PC-9 (cell line): Measurements from ENCODE around the gene UBE2B. TPM values are rescaled to one million over a fixed set of nuclear protein-coding genes. Genes with fewer than 3 reads are reported as not detected.
"Not testable (repeated sequence)": the region's sequence is repeated elsewhere in the genome, so short reads cannot be mapped to it uniquely, and the experiment has no call there.

Experiments used
- BruUV-seq: library from RNA; stranded (reverse); fragments of 400-500 nt; replicated peaks from 2 replicates; lab custom pipeline; 2021; lab: Mats Ljungman, UMichigan
- CTCF ChIA-PET: fragments of 300-600 bp; sonication (Branson Sonifier 250); formaldehyde crosslinking; loops from one replicate; lab custom pipeline; 2022; ENCODE audit warnings: antibody characterized with exemption; lab: Charles Lee
- POLR2A ChIA-PET: fragments of 300-600 bp; sonication (Branson Sonifier 250); formaldehyde crosslinking; loops from one replicate; lab custom pipeline; 2022; ENCODE audit warnings: antibody characterized with exemption; ENCODE audit not compliant: unreplicated experiment; lab: Charles Lee
- DNase-seq, 2 experiments: peaks; one replicate each; pipeline versions ENCODE4 v3.0.0 to v3.0.0-alpha.2; 2015 to 2022; ENCODE audit warnings: mixed read lengths in 1 of 2
- H2AFZ ChIP-seq: fragments of 200-600 bp; sonication (generic); 2 replicates; pipeline ENCODE4 v1.8.1; 2017; ENCODE audit warnings: antibody characterized with exemption
- H3F3A ChIP-seq: fragments of 200-600 bp; sonication (generic); 2 replicates; pipeline ENCODE4 v1.8.1; 2017; ENCODE audit warnings: antibody characterized with exemption, mild to moderate bottlenecking, low read depth; ENCODE audit not compliant: insufficient read depth
- H3K27ac ChIP-seq: fragments of 200-600 bp; sonication (generic); 2 replicates; pipeline ENCODE4 v1.6.1; 2016; ENCODE audit warnings: mixed run types
- H3K27me3 ChIP-seq: fragments of 200-600 bp; sonication (generic); 2 replicates; pipeline ENCODE4 v1.6.1; 2016; ENCODE audit warnings: low read depth, mixed run types; ENCODE audit not compliant: insufficient read depth
- H3K36me3 ChIP-seq: fragments of 200-600 bp; sonication (generic); 2 replicates; pipeline ENCODE4 v1.6.1; 2016; ENCODE audit warnings: low read depth, mixed run types
- H3K4me1 ChIP-seq: fragments of 200-600 bp; sonication (generic); replicated peaks from 2 replicates; pipeline ENCODE4 v1.6.1; 2016; ENCODE audit warnings: mixed run types; ENCODE audit not compliant: insufficient read depth
- H3K4me2 ChIP-seq: fragments of 200-600 bp; sonication (generic); 2 replicates; pipeline ENCODE4 v1.6.1; 2017; ENCODE audit warnings: mixed run types
- H3K4me3 ChIP-seq: fragments of 200-600 bp; sonication (generic); 2 replicates; pipeline ENCODE4 v1.6.1; 2016; ENCODE audit warnings: mixed run types
- H3K79me2 ChIP-seq: fragments of 200-600 bp; sonication (generic); 2 replicates; pipeline ENCODE4 v1.6.1; 2017; ENCODE audit warnings: low read depth, mixed run types
- H3K9me2 ChIP-seq: fragments of 200-600 bp; sonication (generic); 2 replicates; pipeline ENCODE4 v1.8.1; 2017; ENCODE audit warnings: mild to moderate bottlenecking; ENCODE audit not compliant: insufficient read depth
- H3K9me3 ChIP-seq: fragments of 200-600 bp; sonication (generic); 2 replicates; pipeline ENCODE4 v1.8.1; 2016; ENCODE audit warnings: low read depth; ENCODE audit not compliant: insufficient read depth
- H4K20me1 ChIP-seq: fragments of 200-600 bp; sonication (generic); 2 replicates; pipeline ENCODE4 v1.8.1; 2017; ENCODE audit not compliant: insufficient read depth
- CTCF ChIP-seq: fragments of 200-600 bp; sonication (generic); conservative IDR thresholded peaks from 2 replicates; pipeline ENCODE4 v1.6.1; 2017; ENCODE audit warnings: mixed run types, antibody characterized with exemption, mild to moderate bottlenecking, moderate library complexity
- EZH2 ChIP-seq: fragments of 200-600 bp; sonication (generic); IDR thresholded peaks from 2 replicates; pipeline ENCODE4 v1.8.0; 2017; ENCODE audit warnings: antibody characterized with exemption, low read depth
- intact Hi-C: fragments of 100-400 bp; cut with micrococcal nuclease; formaldehyde crosslinking; loops from one replicate; pipeline ENCODE4 v1.10.0; 2022; ENCODE audit not compliant: unreplicated experiment
- total RNA-seq: library from RNA; stranded (reverse); gene quantifications from 2 replicates; pipeline ENCODE4 v1.2.3, GENCODE V29; 2021

The UBE2B gene
- total RNA-seq, 1 experiment from 2014 or later, result 85.5 TPM

DNA sequence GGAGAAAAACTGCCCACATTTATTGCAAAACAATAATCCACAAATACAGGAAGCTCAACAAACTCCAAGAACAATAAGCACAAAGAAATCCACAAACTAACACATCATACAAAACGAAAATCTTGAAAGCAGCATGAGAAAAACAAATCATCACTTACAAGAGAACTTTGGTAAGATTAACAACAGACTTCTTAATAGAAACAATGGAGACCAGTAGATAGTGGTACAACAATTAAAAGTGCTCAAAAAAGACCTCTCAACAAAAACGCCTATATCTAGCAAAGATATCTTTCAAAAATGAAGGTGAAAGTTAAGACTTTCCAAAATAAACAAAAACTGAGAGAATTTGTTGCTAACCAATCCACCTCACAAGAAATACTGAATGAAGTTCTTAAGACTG, 42.8 kb upstream of the UBE2B start:
- H3F3A ChIP-seq, result no peaks in the 10 kb centered on the region
- no peaks in the 10 kb centered on the region for H3K79me2 ChIP-seq
- no peak overlapping the region for H2AFZ ChIP-seq
- no peaks in the 10 kb centered on the region for H3K27me3 ChIP-seq
- intact Hi-C loops, result no loop called here
- no peak for DNase-seq
- no peaks in the 10 kb centered on the region for H3K36me3 ChIP-seq
- CTCF ChIA-PET, result no interaction called here
- POLR2A ChIA-PET, result interaction anchor here (0.8 kb wide), 1 partner anchor 359 kb away, joined by 4 read pairs; no protein-coding TSS in a partner anchor
- H3K27ac ChIP-seq, result no peak overlapping the region
- TF ChIP-seq CTCF, result no peak
- no peak for TF ChIP-seq EZH2
- peaks cover 14% of the 10 kb centered on the region for H3K9me3 ChIP-seq
- no peak overlapping the region for H3K4me2 ChIP-seq
- H4K20me1 ChIP-seq, result no peaks in the 10 kb centered on the region
- H3K4me1 ChIP-seq, result no peaks in the 10 kb centered on the region
- H3K4me3 ChIP-seq, result no peak overlapping the region
- no TSS peak for BruUV-seq
- H3K9me2 ChIP-seq, result no peaks in the 10 kb centered on the region

DNA sequence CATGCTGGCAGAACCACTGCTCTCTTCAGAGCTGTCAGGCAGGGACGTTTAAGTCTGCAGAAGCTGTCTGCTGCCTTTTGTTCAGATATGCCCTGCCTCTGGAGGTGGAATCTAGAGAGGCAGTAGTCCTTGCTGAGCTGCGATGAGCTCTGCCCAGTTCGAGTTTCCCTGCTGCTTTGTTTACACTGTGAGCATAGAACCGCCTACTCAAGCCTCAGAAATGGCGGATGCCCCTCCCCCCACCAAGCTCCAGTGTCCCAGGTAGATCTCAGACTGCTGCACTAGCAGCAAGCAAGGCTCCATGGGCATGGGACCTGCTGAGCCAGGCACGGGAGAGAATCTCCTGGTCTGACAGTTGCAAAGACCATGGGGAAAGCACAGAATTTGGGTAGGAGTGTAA, 34.5 kb upstream of the UBE2B start:
- CTCF ChIA-PET, H3K27ac ChIP-seq, H3K4me2 ChIP-seq, H3K36me3 ChIP-seq, H3K9me2 ChIP-seq, DNase-seq, H3F3A ChIP-seq, BruUV-seq, H4K20me1 ChIP-seq, H3K79me2 ChIP-seq, H3K4me3 ChIP-seq, intact Hi-C loops, POLR2A ChIA-PET, H3K4me1 ChIP-seq, H3K27me3 ChIP-seq, H2AFZ ChIP-seq: not testable (repeated sequence)
- peaks cover 17% of the 10 kb centered on the region for H3K9me3 ChIP-seq

DNA sequence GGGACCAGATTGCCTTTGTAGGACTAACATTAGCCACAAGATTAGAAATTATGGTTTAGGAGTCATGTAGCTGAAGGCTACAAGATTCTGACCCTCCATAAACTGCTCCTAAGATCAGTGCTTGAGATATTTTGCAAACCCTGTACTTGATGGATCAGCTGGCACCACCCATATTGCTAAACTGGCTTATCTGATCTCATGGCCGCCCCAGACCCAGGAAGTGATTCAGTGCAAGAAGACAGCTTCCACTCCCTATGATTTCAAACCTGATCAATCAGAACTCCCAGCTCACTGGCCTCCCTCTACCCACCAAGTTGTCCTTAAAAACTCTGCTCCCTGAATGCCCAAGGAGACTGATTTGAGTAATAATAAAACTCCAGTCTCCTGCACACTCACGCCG, 27.9 kb upstream of the UBE2B start:
- H3K79me2 ChIP-seq, H3K27ac ChIP-seq, CTCF ChIA-PET, BruUV-seq, H3K9me3 ChIP-seq, H4K20me1 ChIP-seq, H3K4me2 ChIP-seq, intact Hi-C loops, POLR2A ChIA-PET, H3K27me3 ChIP-seq, H3K36me3 ChIP-seq, H3F3A ChIP-seq, H3K4me3 ChIP-seq, H3K9me2 ChIP-seq: not testable (repeated sequence)
- Histone ChIP-seq H3K4me1 (peaks cover 31% of the 10 kb centered on the region), H2AFZ (peak overlapping the region; percentile 56; the same call in 1 of the 2 replicates)
- peak in 1 of 2 experiments; percentile 43 for DNase-seq

- H3K9me2 ChIP-seq, H3K4me3 ChIP-seq, H3K36me3 ChIP-seq, H3F3A ChIP-seq, CTCF ChIA-PET, DNase-seq, H3K27me3 ChIP-seq, H4K20me1 ChIP-seq, H3K9me3 ChIP-seq, POLR2A ChIA-PET, H3K79me2 ChIP-seq, intact Hi-C loops: not testable (repeated sequence)
- H3K27ac ChIP-seq, result peak overlapping the region; percentile 70
- peak overlapping the region; percentile 62 for H3K4me2 ChIP-seq
- H3K4me1 ChIP-seq, result peaks cover 31% of the 10 kb centered on the region
- H2AFZ ChIP-seq, result peak overlapping the region; percentile 24; the same call in 1 of the 2 replicates
- TSS peak; percentile 96 for BruUV-seq
Measured at GRCh38 chr5:134345476-134345875, 25.9 kb upstream of the UBE2B start.
